Spinal cord (tissue), 10 donors: ENCODE data around the gene GALNT7. TPM values are rescaled to one million over a fixed set of nuclear protein-coding genes. Genes with fewer than 3 reads are reported as not detected.
A peak's percentile ranks its signal among the peaks of the same experiment; 100 is the strongest.

Experiments
- DNase-seq, 6 donors: peaks; one replicate each; pipeline versions ENCODE4 v3.0.0 to v3.0.0-alpha.2; 2013 to 2015; ENCODE audit warnings: low spot score in 6 of 6, low read depth in 4 of 6
- H3K27ac ChIP-seq: one replicate; pipeline ENCODE4 v1.5.1; 2013; ENCODE audit warnings: low read depth, low read length, control low read depth
- H3K27me3 ChIP-seq: one replicate; pipeline ENCODE4 v1.6.1; 2013; ENCODE audit warnings: low read length; ENCODE audit not compliant: control insufficient read depth, insufficient read depth
- H3K36me3 ChIP-seq: one replicate; pipeline ENCODE4 v1.6.1; 2013; ENCODE audit warnings: low read length; ENCODE audit not compliant: control insufficient read depth, insufficient read depth
- H3K4me1 ChIP-seq: one replicate; pipeline ENCODE4 v1.6.1; 2013; ENCODE audit warnings: low read length; ENCODE audit not compliant: control insufficient read depth, insufficient read depth
- H3K4me3 ChIP-seq: one replicate; pipeline ENCODE4 v1.5.1; 2013; ENCODE audit warnings: low read depth, low read length, control low read depth
- H3K9me3 ChIP-seq: one replicate; pipeline ENCODE4 v1.6.1; 2013; ENCODE audit warnings: low read length; ENCODE audit not compliant: control insufficient read depth, insufficient read depth
- WGBS: methylation state at CpG from one replicate; pipeline ENCODE4 v1.1.5; 2013; ENCODE audit warnings: missing lambda C conversion rate; ENCODE audit not compliant: insufficient coverage; 5-methylcytosine and 5-hydroxymethylcytosine counted together
- polyA plus RNA-seq, 2 donors: library from polyadenylated mRNA; unstranded; fragments of 120-200 nt; gene quantifications; one replicate each; pipeline ENCODE4 v1.2.1, GENCODE V29; 2013; ENCODE audit not compliant: insufficient read length in 2 of 2
- total RNA-seq, 2 donors: library from RNA; depleted of rRNA in 1 of 2; stranded (reverse); fragments of 120-200 nt in 1 of 2; fragments of >200 nt in 1 of 2; gene quantifications; one replicate each; pipeline versions ENCODE4 v1.2.3 to v1.2.4, GENCODE V29; 2013 to 2014
- donor health status: healthy.

Gene GALNT7
- total and polyA plus RNA-seq, 4 donors, result 21.4 to 39.3 (median 23.2) TPM

DNA sequence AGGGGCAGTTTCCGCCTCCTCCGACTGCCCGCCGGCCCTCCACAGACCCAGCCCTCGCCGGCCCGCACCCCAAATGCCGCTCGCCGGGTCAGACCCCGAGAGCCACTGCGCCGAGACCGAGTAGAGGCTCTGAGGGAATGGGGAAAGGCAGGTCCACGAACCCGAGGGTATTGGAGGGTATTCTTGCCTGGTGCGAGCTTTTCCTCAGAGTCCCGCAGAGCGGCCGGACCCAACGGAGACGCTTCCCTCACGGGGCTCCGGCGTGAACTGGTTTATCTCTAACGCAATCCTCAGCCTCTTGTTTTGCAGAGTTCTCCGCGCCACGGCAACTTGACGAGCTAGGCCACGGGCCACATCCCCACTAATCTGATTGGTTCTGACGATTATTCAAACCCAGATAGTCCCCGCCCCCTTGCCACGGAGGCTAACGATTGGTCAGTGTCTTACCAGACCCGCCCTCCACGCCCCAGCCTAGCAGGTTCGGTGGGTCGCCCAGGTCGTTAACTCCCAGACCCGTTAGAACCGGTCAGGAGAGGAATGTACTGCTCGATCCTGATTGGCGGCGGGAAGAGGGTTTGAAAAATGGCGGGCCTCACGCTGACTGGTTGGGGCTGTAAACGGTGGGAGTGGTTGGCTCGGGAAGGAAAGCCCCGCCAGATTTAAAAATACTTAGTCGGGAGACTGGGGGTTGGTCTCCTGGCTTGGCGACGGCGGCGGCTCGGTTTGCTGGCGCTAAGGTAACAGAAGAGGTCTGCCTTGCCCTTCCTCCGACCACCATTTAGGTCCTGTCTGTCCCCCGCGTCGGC is 165.7 kb downstream of the GALNT7 start, which contains the start of gene HMGB2:
Gene HMGB2, minus strand, starts transcription at position 274 of the 806 bp plus-strand sequence. CDS start 709 bp downstream, outside the sequence.
- DNase-seq, result peak; percentile 97 to 100 (median 99)
- Histone ChIP-seq H3K4me1 (peaks cover 4% of the 10 kb centered on the region), H3K27me3 (no peaks in the 10 kb centered on the region), H3K27ac (peak within 1 kb of the TSS; percentile 100), H3K36me3 (no peaks in the 10 kb centered on the region), H3K9me3 (no peaks in the 10 kb centered on the region), H3K4me3 (peak within 1 kb of the TSS; percentile 100)
- 0% methylated on average over 61 of the region's 61 CpGs for WGBS

DNA sequence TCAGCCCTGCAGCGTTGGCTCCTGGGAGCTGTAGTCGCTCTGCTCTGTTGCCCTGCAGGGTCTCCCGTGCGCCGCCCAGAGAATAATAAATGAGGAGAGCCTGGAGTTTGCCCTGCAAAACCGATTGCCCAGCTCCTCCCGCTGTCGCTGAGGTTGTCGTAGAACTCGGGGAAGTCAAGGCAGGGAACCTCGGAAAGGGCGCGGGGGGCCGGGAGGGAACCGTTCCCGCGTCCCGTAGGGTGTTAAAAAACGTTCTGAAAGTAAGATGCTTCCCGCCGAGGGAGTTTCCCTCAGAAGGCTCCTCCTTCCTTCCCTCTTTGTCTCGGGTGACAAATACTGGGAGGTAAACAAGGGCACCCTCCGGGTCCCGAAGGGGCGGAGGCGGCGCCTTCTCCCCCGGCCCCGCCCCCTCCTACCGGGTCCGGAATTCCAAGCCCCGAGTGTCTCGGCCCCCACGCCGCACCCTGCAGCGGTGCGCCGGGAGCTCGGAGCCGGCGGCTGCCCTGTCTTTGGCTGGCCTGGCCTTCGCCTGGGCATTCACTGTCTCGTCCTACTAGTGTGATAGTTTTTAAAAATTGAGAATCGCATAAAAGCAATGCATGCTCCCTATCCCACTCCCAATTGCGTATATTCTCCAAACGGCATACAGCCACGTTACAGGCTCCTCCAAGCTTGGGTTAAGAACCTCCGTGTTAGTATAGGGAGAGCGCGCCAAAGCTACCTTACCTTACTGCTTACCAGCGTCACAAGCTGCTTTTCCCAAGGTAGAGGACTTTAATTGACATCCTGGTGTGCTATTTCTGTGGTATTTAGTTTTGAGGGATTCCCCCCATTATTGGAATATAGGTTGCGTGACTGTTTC is 166.5 kb downstream of the GALNT7 start:
- WGBS, result under 1% methylated on average over 33 of the region's 52 CpGs
- Histone ChIP-seq H3K9me3 (no peaks in the 10 kb centered on the region), H3K4me3 (peak overlapping the region; percentile 100), H3K4me1 (peaks cover 4% of the 10 kb centered on the region), H3K36me3 (no peaks in the 10 kb centered on the region), H3K27me3 (no peaks in the 10 kb centered on the region), H3K27ac (peak overlapping the region; percentile 98)
- peak; percentile 24 to 89 (median 52) for DNase-seq

- no CpG with 5 or more reads among the region's 2 CpGs for WGBS
- no peaks in the 10 kb centered on the region for H3K36me3 ChIP-seq
- no peaks in the 10 kb centered on the region for H3K27me3 ChIP-seq
- no peaks in the 10 kb centered on the region for H3K9me3 ChIP-seq
- DNase-seq, result no peak
- peaks cover 4% of the 10 kb centered on the region for H3K4me1 ChIP-seq
- no peak overlapping the region for H3K4me3 ChIP-seq
- no peak overlapping the region for H3K27ac ChIP-seq
These were observed 168.9 kb downstream of the GALNT7 start for GRCh38 chr4:173337463-173337862.

GRCh38 chr4:173343832-173344397 is 175.3 kb downstream of the GALNT7 start:
- Histone ChIP-seq H3K9me3 (peaks cover 1% of the 10 kb centered on the region), H3K36me3 (no peaks in the 10 kb centered on the region), H3K27ac (no peak overlapping the region), H3K27me3 (no peaks in the 10 kb centered on the region), H3K4me1 (no peaks in the 10 kb centered on the region), H3K4me3 (no peak overlapping the region)
- no peak for DNase-seq
- WGBS, result 75% methylated on average over 2 of the region's 3 CpGs

- Histone ChIP-seq H3K9me3 (peaks cover 1% of the 10 kb centered on the region), H3K27ac (no peak overlapping the region), H3K36me3 (no peaks in the 10 kb centered on the region), H3K4me3 (no peak overlapping the region), H3K4me1 (no peaks in the 10 kb centered on the region), H3K27me3 (no peaks in the 10 kb centered on the region)
- DNase-seq, result no peak
- WGBS, result no CpG with 5 or more reads among the region's 2 CpGs
These were observed 177.0 kb downstream of the GALNT7 start for GRCh38 chr4:173345648-173346047.

GRCh38 chr4:173346074-173346473 is 177.5 kb downstream of the GALNT7 start:
- Histone ChIP-seq H3K27me3 (no peaks in the 10 kb centered on the region), H3K4me3 (no peak overlapping the region), H3K36me3 (no peaks in the 10 kb centered on the region), H3K27ac (no peak overlapping the region), H3K4me1 (no peaks in the 10 kb centered on the region), H3K9me3 (peaks cover 1% of the 10 kb centered on the region)
- no CpG with 5 or more reads among the region's 2 CpGs for WGBS
- no peak for DNase-seq

DNA sequence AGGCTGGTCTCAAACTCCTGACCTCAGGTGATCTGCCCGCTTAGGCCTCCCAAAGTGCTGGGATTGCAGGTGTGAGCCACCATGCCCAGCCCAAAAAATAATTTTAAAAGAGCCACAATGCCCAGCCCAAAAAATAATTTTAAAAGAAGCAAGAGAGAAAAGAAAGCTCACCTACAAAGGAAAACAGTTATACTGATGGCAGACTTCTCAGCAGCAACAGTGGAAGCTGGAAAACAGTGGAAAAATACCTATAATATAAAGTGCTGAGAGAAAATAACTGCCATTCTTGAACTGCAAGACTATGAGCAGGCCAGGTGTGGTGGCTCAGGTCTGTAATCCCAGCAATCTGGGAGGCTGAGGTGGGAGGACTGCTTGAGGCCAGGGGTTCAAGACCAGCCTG is 178.9 kb downstream of the GALNT7 start:
- DNase-seq, result no peak
- no peak overlapping the region for H3K27ac ChIP-seq
- no peak overlapping the region for H3K4me3 ChIP-seq
- H3K4me1 ChIP-seq, result no peaks in the 10 kb centered on the region
- H3K36me3 ChIP-seq, result no peaks in the 10 kb centered on the region
- no peaks in the 10 kb centered on the region for H3K27me3 ChIP-seq
- peaks cover 1% of the 10 kb centered on the region for H3K9me3 ChIP-seq
- no CpG with 5 or more reads among the region's 1 CpG for WGBS

DNA sequence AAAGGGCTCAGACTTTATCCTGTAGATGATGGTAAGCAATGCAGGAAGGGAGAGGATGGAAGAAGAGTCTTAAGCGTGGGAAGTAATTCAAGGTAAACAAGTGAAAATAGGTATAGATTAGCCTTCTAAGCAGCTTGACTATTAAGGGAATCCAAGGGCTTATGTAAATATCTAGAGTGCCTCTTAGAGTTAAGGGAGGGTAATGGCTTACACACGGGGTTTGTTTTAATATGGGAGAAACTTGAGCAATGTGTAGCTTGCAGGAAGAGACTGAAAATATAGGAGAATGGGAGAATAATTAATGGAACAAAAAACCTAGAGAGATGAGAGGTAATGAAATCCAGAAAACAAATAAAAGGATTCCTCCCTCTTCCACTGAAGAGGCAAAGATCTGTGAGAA is 189.3 kb downstream of the GALNT7 start:
- no peak overlapping the region for H3K27ac ChIP-seq
- WGBS, result 84% methylated on average over 2 of the region's 2 CpGs
- H3K36me3 ChIP-seq, result no peaks in the 10 kb centered on the region
- no peaks in the 10 kb centered on the region for H3K4me1 ChIP-seq
- DNase-seq, result no peak
- H3K27me3 ChIP-seq, result no peaks in the 10 kb centered on the region
- H3K4me3 ChIP-seq, result no peak overlapping the region
- no peaks in the 10 kb centered on the region for H3K9me3 ChIP-seq

- Histone ChIP-seq H3K4me1 (no peaks in the 10 kb centered on the region), H3K27me3 (no peaks in the 10 kb centered on the region), H3K27ac (no peak overlapping the region), H3K4me3 (no peak overlapping the region), H3K9me3 (no peaks in the 10 kb centered on the region), H3K36me3 (no peaks in the 10 kb centered on the region)
- 90% methylated on average over 1 of the region's 5 CpGs for WGBS
- peak in 2 of 6 donors; percentile 11 to 26 for DNase-seq
These were observed 192.1 kb downstream of the GALNT7 start for GRCh38 chr4:173360587-173361221.
